OCI-M1 (cell line): ENCODE measurements around the gene MAP2K5.
A peak's percentile ranks its signal among the peaks of the same experiment; 100 is the strongest.

ENCODE experiments used
- DNase-seq: peaks from one replicate; lab custom pipeline; 2025; lab: John Stamatoyannopoulos, UW

Gene MAP2K5

DNA sequence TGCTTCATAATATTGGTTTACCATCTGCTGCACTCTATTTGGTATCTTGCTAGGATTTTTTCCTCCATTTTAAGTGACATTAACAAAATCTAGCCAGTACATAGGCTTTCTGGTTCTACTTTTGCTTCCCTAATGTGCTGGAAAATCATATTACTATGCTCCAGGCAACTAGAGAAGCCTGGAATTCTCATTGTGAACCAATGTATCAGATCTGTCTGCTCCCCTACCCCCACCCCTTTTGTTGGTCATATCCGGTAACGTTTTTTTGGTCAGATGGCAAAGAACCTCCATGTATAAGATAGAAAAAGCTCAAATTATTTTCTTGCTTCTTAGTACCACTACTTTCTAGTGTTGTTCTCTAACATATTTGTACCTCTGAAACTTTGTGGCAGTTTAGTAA, 17.1 kb downstream of the MAP2K5 start:
- no peak for DNase-seq

DNA sequence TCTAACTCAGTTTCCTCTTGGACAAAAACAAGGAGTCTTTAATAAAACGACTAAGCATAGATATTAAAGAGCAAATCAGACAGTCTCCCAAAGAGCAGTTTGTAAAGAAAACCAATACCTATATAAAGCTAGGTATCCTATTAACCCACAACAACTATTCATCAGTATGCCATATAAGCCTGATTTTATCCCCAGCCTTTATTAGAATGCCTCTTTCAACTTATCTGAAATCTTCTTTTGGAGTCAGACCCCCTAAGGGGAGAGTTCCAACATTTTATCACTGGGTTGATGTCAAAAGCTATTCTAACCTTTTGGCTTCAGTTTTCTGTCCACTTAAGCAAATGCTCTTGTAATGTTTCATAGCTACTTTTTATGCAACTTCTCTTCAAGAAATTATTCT, 17.8 kb downstream of the MAP2K5 start:
- DNase-seq = no peak

DNA sequence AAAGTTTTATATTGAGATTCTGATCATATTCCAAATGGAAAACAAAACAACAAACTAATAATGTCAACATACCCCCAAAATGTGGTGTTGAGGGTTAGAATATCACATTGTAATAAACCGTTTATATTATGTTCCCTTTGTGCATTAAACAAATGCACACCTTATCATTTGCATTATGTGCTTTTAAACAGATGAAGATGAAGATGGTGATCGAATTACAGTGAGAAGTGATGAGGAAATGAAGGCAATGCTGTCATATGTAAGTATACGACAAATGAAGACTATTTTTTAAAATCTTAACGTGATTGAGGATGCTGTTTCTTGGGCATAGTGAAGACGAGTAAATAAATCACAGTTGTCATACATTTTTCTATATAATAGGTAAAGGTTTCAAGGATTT, 20.6 kb downstream of the MAP2K5 start:
- DNase-seq = no peak

DNA sequence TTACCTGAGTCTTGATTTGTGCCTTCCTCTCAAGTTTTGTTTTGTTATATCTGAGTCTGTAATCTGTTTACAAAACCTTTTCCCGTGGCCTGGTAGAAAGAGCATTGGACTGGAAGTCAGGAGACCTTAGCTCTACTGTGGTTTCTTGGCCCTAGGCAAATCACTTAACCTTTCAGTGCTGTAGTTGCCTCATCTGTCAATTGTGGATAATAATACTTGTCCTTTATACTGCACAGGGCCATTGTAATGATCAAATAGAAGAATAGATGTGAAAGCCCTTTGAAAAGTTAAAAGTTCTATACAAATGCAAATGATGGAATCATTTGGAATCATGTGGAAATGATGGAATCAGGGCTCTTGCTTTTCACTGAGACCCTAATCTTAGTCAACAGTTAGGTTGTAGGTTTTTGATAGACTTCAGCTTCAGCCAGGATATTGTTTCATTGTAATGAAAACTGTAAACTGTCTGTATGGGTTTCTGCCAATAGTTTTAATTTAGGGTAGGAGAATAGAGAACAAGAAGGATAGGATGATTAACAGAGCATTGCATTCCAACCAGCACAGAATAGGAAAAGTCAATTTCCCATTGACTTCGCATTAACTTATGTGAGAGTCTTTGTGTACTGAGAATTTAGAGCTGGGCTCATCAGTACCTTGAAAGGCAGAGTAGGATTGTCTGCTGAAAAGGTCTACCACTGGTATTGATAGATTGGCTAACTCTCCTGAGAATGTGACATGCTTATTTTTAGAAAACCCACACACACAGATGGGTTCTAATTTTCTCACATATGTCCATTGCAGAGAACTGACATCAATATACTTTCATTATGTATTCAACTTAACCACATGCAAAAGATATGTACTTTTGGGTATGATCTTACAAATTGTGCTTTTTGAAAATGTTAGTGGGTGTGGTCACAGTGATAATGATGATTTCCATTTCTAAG, 21.8 kb downstream of the MAP2K5 start:
- no peak for DNase-seq

DNA sequence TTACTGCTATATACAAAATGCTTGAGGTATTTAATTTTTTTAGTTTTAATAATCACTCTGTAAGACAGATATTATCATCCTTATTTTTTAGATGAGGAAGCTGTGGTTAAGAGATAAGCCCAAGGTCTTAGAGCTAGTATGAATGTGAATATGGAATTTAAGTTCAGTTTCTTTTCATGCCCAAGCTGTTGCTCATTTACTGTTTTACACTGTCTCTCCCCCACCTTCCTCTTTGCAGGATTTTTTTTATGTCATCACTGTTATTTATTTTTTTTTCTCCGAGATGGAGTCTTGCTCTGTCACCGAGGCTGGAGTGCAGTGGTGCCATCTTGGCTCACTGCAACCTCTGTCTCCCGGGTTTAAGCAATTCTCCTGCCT, 22.5 kb downstream of the MAP2K5 start:
- peak; percentile 46 for DNase-seq

DNA sequence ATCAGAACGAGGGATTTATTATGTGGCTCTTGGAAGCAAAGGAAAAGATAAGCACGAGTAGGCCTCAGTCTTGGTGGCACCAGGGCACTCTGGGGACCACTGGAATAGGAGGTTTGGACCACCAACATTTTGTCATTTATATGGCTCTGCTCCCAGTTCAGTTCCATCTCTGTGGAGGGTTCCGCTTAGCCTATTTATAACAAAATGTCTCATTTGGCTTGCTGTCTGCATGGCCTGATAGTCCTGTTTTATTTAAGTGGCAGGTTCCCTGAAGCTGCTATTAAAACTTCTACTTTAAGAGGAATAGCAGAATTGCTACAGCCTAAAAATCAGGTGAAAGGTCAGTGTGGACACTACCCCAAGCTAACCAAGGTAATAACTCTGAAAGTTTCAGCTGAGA, 27.2 kb downstream of the MAP2K5 start:
- DNase-seq = no peak

DNA sequence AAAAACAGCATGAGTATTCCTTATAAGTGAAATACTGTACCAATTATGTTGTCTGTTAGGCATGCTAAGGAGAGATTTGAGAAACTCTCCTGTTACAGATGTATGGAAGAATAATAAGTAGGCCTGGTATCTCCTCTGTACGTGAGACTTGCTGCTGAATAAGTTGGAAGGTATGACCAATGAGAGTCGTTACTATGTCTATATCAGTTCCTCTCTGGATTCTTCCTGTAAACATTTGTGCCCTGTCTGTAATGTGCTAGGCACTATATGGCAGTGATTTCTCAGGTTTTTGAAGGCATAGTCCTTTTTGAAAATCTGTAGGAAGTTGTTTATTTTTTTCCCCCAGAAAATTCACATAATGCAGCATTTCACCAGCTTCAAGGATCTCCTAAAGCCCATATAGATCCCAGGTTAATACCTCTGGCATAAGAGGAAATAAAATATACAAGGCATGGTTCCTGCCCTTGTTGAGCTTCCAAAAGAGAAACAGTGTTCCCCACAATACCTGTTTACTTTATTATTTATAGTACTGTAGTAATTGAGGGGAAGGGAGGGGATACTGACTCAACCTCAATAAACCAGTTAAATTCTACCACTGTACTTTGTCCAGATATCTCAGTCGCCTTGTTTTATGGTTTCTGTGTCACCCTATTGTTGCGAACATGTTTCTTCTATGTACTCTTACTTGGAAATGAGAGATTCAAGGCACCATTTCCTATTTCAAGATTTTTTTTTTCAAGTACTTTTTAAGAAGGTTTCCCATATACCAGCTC, 28.6 kb downstream of the MAP2K5 start:
- DNase-seq = no peak

DNA sequence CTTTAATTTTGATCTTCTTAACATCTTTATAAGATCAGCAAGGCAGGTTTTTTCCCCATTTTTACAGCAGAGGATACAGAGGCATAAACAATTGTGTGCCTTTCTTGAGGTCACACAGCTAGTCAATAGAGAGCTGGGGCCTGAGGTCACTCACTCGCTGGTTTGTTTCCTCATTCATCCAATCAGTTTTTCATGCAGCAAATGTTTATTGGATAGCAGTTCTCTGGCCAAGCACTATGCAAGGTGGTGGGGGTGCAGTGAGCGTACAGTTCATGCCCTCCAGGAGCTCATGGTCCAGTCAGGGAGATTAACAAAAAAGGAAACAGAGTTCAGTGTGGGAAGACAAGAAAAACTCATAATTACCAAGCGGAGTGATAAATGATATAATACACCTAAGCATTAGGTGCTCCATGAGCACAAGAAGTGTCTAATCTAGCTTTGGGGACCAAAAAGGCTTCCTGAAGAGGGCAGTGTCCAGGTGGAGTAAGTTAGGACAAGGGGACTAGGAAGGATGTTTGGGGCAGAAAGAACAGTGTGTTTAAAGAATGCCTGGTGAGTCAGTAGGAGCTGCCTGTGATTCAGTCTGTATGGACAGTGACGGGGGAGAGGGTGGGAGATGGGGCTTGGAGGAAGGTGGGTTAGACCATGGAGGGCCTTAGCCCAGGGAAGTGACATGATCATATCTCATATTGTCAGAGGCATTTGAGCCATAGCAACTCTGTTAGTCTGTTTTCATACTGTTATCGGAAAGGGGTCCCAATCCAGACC, 29.3 kb downstream of the MAP2K5 start:
- no peak for DNase-seq

DNA sequence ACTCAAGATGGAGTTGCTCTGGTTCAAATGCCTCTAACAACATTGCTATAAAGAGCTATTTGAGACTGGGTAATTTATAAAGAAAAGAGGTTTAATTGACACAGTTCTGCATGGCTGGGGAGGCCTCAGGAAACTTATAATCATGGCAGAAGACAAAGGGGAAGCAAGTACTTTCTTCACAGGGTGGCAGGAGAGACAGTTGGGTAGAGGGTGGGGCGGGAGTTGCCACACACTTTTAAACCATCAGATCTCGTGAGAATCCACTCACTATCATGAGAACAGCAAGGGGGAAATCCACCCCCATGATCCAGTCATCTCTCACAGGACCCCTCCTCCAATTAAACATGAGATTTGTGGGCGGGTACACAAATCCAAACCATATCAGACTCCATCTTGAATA, 30.7 kb downstream of the MAP2K5 start:
- DNase-seq = no peak

DNA sequence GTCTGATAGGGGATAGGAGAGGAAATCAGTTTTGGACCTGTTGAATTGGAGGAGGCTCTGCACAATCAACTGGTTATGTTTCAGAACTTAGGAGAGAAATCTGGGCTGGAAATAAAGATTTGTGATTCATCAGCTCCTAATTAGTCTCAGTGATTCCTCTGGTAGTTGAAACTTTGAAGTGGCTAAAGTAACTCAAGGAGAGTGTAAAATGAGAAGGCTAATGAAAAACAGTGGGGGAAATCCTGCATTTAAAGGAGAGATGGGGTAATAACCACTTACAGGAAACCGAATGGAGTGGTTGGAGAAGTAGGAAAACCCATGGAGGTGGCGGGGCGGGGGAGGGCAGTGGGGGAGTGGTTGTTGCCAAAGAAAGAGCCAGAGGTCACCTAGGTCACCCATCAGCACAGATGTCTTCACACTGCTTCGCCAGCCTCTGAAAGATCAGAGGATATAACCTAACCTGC, 32.6 kb downstream of the MAP2K5 start:
- no peak for DNase-seq

DNA sequence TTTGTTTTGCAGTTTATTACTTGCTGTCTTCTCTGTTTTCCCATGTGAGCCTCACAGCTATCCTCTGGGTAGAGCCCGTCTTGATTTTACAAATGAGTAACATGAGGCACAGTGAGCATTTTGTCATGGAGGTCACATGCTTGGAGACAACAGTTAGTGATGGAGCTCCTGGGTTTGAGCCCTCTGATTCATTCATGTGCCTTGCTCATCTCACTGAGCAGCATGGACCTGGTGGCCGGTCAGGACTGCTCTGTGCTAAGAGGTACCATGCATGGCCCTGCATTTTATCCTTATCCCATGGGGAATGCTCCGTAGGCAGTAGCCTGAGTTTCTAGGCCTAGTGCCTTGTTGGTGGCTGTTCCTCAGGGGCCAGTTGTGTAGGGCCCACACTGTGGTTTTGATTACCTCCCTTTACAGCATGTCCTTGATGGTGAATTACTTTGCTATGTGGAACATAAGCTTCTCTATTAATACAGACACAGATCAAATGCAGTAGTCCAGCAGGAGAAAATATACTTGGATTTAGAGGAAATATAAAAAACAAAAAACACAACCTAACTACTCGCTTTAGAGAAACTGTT, 35.6 kb downstream of the MAP2K5 start:
- DNase-seq = no peak

DNA sequence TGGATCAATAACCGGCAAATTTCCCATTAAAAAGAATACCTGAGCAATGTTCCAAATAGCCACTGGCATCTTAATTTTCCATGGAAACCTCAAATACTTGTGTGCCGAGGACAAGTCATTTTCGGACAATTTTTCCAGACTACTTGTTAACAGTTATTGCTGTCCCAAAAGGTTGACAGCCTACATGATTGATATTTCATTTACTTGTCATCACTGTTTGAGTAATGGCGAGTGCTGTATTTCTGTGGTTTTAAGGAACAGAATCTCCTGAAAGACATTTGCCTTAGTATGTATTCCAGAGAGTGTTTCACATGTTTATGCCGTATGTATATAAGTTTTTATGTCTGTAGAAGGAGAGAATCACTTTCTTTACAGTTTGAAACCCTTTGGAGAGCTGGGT, 36.7 kb downstream of the MAP2K5 start:
- DNase-seq = no peak

DNA sequence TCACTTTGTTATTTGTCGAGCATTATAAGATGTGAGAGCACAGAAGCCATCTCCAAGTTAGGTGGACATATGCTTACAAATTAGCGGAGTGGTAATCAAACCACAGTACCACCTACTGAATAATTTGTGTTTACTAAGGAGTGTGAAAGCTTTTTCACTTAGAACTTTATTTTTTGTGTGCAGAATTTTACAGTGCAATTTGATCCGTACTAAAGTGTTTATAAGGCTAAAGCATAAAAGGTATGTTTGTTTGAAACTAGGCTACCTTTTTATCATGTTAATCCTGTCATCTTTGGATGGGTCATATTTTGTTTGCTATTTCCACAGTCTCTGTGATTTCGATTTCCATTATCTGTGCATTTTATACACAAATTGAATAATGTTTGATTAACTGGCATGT, 37.5 kb downstream of the MAP2K5 start:
- no peak for DNase-seq

DNA sequence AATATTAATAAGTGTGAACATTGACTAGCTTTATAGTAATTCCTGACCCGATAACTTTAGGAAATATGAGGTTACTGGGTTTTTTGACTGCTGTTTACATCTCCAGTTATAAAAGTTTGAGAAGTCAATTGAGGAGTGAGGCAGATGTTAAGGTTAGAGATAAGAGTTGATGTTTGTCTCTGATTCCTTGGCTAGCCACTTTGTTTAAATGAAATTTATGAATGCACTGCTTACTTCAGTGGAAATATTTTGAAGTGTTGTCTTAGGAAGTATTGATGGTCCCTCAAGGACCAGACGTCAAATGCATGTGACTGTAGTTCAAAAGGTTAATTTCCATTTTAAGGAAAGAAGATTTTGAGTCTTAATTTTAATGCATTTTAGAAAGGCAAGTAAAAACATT, 41.7 kb downstream of the MAP2K5 start:
- DNase-seq = no peak

DNA sequence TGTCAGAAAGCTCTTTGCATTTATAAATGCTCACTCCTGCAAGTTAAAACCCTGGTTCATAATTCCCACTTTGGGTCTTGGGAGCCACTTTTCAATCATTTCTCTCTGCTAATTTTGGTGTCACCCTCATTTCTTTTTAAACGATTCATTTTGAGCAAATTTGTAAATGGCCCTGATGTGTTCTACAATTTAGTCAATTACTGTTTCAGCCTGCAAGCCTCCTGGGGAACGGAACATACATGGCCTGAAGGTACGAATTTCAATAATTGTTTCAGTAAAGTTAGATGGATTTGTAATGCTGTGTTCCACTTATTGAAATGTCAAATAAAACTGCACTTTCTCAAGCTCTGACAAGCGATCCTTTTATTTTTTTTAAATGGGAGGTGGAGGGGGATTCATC, 43.2 kb downstream of the MAP2K5 start:
- no peak for DNase-seq

DNA sequence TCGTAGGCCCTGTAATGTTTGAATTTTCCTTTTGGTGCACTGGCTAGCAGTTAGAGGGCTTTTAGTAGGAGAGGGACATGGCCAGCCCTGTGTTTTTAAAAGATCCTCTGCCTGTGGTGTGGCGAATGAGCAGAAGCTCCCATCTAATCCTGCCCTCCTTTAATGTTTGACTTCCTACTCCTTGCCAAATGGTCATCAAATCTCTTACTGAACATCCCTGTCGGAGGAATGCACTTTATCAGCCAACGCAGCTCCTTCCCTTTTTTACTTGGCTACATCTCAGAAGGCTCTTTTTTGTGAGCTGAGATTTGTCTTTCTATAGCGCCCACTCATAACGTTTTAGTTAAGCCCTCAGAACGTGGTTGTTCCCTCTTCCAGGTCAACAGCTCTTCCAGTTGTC, 44.8 kb downstream of the MAP2K5 start:
- peak; percentile 7 for DNase-seq

DNA sequence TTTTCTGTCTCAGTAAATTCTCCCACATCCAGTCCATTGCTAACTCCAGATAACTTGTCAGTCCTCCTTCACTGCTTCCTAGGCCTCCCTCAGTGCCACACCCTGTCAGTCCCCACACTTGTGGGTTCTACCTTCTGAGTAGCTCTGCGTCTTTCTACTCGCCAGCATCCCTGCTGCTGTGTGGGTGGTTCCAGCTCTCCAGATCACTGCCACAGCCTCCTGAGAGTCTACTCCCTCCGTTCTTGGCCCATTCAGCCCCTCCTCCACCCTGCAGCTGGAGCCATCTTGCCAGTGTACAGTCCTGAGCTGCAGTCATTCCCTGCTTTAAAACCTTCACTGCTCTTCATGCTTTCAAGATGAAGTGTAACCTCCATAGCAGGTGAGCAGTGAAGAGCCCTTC, 45.3 kb downstream of the MAP2K5 start:
- no peak for DNase-seq

DNA sequence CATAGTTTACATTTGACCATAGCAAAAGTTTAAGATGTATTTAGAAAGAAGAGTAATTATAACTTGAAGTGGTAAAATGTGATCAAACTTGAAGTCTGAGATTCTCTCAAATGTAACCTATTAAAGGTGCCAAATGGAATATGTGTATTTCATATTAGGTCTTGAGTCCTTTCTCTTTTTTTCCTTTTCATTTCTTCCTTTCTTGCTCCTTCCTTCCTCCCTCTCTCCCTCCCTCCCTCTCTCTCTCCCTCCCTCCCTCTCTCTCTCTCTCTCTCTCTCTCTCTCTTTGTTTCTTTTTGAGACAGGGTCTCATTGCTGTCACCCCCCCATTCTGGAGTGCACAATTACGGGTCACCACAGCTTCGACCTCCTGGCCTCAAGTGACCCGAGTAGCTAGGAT, 47.7 kb downstream of the MAP2K5 start:
- no peak for DNase-seq

DNA sequence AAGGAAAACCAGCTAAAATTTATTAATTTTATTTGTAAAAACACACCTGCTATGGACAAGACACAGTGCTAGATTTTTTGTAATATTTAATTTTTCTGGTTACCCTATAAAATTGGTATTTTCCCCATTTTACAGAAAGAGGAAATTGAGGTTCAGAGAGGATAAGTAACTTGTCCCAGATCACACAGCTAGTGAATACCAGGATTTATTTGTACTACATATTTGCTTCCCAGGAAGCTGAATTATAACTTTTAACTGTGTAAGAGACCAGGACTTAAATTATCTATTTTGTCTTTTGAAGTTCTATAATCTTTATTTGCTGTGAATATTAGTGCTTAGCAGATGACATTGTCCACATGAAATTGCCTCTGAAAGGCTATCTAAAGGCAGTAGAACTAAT, 49.7 kb downstream of the MAP2K5 start:
- DNase-seq = no peak

DNA sequence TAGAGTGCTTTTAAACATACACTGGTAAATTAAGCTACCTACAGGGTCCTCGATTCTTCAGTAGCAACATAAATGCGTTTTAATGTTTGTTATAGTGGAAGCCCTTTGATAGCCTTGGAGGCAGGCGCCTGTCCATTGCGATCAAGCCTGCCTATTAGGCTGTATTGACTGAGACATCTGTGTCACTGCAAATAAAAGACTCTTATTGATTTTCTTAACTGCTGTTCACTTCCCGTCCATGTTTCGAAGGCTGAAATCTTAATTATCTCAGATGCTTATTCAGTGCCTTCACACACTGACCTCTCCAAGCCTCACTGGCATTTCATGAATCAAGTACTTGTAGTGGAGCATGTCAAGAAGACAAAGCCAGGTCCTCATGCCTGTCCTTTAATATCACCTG, 51.1 kb downstream of the MAP2K5 start:
- no peak for DNase-seq

DNA sequence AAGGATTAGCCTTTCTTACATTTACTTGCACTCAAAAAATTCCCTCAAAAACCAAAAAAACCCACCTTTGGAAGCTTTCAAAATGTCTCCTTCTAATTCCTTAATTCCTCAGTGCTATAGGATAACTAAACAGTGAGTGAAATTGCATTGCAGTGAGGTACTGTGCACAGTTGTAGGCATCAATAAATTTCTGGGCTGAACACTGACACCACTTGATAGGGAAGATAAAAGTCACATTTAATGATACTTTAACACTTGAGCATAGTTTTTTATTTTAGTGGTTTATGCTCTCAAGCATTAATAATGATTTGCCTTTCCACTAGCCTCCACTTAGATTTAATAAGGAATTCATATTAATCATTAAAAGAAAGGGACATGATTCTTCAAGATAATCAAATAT, 52.3 kb downstream of the MAP2K5 start:
- DNase-seq = no peak

DNA sequence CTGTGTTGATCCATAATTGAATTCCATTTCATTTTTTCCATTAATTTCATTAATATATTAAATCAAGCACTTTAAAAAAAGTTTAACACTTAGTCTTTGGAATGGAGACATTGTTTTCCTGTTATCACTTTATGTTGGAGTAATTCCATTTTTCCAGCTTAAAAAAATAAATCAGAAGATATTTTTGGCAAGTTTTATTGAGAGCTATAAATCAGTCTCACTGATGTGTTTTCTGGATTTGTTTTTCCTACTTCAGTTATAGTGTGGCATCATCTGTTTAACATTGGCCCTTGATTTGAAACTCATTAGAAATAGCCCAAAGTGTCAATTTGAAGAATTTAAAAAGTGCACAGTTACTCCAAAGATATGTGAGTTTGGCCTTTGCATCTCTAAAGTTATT, 53.1 kb downstream of the MAP2K5 start:
- DNase-seq = no peak
